Activated gamma-delta T cell (primary cell): ENCODE results near the gene THOC3.
"Not testable (repeated sequence)": the region's sequence is repeated elsewhere in the genome, so short reads cannot be mapped to it uniquely, and the experiment has no call there.

Experiments used
- DNase-seq: peaks from one replicate; lab custom pipeline; 2025; lab: John Stamatoyannopoulos, UW

Gene THOC3

DNA sequence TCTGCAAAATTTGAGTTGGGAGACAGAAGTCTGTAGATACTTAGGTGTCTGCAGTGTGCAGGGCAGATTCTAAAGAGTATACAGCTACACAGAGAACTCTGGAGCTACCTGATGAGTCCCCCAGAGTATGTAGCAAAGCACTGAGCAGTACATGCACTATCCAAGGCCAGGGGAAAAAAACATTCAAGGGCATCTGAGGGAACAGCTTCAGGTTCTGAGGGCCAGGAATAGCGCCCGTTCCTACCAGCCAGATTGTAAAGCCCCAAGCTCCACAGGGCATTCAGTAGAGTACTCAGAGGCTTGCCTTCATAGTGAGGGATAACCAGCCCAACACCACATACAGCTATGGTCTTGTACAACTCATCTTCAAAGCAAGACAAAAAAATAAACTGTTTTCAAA lies 27.5 kb downstream of the THOC3 start:
- DNase-seq: not testable (repeated sequence)

DNA sequence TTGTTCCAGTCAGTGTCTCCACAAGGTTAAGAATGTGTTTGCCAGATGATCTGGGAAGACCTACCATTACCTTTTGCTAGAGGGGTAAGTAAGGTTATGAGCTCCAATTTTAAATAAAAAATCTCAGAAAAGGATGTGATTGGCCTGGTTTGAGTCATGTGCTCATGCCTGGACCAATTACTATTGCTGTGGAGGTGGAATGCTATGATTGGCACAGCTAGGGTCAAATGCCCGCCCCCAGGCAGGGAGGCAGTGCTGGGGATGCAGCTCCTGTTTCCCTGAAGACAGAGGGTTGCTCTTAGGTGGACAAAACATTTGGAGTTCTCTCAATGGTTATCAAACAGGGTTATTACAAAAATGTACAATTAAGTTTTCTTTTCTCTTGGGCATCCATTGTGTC lies 29.6 kb downstream of the THOC3 start:
- DNase-seq: not testable (repeated sequence)

DNA sequence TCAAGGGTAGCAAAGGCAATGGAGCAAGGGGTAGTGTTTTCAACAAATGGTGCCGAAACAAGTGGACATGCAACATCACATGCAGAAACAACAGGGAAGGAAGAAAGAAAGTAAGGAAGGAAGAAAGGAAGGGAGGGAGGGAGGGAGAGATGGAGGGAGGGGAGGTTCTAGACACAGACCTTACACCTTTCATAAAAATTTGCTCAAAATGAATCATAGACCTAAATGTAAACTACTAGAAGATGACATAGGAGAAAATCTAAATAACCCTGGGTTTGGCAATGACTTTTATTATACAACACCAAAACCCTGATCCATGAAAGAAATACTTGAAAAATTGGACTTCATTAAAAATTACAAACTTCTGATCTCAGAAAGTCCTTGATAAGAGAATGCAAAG lies 39.4 kb downstream of the THOC3 start:
- DNase-seq: not testable (repeated sequence)

DNA sequence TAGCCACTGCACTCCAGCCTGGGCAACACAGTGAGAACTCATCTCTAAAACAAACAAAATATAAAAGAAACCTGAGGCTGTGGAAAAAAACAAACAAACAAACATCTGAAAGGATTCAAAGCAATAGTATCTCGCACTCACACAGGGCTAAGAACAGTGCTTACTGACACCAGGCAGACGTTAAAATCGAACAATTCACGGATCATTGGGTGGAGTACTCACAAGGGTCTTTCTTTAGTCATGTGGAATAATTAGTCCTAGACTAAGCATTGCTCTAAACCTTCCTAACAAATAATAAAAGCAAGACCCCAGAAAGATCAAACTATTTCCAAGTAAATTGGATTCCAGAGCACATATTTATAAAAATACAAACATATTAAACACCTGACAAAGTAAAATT lies 43.0 kb downstream of the THOC3 start:
- not testable (repeated sequence) for DNase-seq

DNA sequence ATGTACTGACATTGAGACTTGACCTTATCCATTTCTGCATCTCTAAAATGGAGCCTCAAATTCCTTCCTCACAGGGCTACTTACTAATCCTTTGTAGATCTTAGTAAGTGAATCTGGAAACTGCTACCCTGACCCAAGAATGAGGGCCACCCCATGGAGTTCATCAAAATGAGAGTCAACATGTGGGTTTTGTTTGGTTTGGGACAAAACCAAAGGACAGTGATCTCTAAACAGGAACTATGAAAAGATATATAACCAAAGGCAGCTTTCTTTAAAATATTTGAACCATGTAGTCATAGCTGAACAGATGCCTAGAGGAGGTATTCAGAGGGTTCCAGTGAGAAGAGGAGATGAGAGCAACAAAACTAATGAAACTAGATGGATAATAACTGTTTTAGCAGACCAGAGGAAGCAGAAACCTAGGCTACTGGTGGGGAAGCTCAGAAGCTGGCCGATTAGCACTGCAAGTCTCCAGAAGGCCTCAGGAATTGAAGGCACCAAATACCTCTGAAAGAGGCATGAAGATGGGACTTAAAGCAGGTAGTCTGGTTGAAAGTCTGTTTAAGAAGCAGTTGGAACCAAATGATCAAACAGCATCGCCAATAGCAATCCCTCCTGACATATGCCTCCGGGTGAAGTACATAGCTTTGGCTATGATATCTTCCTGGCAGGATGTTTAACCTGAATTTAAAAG lies 45.8 kb downstream of the THOC3 start:
- DNase-seq: no peak

DNA sequence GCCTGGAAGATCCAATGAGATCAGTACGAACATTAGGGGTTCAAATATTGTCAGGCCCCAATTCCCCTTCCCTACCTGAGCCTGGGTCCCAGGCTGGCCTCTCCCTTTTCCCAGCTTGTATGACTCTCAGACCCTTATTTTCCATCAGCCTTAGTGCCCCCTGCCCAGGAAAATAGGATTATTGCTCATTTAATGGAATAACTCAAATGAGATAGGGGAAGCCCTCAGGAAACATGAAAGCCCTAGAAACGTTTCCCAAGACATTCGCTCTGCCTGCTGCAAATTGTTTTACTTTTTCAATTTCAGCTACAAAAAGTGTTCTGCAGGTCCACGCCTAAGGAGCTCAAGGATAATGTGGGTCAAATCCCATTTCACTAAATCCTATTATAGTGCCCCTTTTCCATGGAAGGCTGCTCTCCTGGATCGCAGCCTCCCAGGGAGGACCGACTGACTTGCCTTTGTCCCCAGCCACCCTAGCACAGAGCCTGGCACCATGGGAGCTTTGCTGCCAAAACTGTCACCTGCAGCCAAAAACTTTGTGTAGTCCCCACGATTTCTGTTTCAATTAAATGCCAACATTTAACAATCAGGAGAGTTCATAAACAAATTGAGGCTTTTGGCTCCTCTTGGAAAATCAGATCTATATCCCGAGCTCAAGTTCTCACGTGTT lies 46.9 kb downstream of the THOC3 start:
- DNase-seq: no peak

DNA sequence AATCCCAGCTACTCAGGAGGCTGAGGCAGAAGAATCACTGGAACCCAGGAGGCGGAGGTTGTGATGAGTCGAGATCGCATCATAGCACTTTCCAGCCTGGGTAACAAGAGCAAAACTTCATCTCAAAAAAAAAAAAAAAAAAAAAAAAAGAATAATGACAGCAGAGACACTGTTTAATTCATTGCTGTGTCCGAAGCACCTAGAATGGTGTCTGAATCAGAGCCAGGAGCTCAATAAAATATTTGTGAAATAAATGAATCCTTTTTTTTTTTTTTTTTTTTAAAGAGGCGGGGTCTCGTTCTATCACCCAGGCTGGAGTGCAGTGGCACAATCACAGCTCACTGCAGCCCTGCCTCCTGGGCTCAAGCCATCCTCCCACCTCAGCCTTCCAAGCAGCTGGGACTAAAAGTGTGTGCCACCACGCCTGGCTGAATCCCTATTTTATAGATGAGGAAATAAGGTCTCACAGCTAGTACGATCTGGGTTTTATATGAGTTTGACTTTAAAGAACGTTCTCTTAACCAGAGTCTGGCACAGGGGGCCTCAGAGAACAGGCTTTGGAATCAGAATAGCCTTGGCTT lies 47.8 kb downstream of the THOC3 start:
- DNase-seq: no peak

DNA sequence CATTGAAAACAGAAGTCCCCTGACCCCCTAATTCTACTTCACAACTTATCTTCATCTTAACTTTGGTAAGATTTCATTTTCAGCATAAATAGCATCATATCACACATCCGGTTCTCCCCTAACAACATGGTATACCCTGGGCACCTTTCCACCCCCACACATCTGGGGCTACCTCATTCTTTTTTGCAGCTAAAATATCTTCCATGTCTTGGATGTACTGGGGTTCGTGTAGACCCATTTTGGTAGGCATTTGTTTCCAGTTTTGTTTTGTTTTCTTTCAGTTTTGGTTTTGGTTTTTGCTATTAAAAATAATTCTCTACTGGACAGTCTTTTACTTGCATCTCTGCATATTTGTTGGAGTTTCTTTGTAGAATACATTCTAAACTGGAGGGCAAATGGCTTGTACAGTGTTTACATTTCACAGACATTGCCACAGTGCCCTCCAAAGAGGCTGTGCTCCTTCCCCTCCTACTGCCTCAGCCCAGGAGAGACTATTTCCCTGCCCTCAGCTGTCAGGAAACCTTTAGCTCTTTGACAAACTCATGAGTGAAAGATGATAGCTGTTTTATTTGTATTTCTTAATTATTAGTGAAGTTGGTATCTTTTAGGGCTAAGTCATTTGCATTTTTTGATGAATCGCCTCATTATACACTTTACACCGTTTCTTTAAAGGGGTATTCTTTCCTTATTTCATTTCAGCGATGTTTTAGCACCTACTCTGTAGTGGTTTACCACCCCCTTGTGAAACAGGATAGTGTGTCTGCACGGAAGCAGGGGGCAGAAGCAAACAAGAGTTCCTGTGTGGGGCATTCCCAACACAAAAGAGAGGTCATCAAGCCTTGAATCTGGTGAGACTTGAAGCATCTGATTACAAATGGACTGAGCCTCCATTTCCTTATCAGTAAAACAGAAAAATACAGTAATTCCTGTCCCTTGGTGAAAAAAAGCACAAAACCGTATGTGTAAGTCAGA lies 52.8 kb downstream of the THOC3 start:
- not testable (repeated sequence) for DNase-seq

DNA sequence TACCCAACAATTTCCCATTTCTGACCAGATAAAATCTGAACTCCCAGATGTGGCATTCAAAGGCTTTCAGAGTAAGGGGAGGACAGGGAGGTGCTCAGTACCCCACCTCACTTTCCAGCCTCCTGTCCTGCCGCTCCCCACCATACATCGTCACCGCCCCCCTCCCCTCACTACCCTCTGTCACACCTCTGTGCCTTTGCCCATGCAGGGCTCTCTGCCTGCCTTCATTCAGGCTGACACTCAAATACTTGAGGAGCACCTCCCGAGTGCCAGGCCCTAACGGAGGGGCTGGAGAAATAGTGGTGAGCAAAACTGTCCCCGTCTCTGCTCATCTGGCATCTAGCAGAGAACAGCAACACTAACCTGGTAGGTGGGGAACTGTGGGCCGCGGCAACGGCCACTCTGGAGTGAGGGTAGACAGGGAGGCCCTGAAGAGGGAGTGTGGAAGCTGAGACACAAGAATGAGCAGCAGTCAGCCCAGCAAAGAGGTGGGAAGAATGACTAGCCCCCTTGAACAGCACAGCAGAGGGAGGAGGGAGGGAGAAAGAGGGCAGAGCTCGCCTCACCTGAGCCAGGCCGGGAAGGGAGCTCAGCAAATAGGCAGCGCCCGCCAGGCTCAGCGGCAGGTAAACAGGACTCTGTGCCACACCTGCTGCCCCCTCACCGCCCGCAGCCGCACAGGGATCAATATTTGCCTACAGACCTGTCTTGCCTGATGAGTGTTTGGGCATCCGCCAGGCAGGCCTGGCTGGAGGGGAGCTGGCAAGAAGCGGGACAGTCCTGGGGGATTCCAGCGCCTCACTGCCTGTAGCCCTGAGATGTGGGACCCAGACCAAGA lies 54.1 kb downstream of the THOC3 start:
- DNase-seq: not testable (repeated sequence)

DNA sequence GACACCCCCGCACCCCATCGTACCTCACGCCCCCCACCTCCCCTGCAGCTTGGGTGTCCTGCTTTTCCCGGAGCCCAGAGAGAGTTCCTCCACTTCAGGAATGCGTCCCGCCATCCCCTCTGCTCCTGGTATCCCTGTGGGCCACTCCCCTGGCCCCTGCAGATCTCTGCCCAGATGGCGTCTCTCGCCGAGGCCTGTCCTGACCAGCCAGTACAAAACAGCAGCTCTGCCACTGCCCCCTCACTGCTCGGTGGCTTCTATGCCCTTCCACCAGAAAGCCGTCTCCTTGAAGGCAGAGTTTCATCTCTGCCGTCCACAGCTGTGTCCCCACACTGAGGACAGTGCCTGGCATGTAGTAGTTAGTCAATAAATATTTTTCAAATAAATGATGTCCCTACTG lies 58.0 kb downstream of the THOC3 start:
- not testable (repeated sequence) for DNase-seq
